NCI-H2196 treated with DMSO at 0.1 percent for 48 hours (cell line): ENCODE measurements around the gene CDC73.
"Not testable (repeated sequence)": the region's sequence is repeated elsewhere in the genome, so short reads cannot be mapped to it uniquely, and the experiment has no call there.

ENCODE experiments used
- DNase-seq: peaks from one replicate; lab custom pipeline; 2025; ENCODE audit not compliant: unreplicated experiment; lab: John Stamatoyannopoulos, UW

Gene CDC73

GRCh38 chr1:193179094-193179493, 57.3 kb downstream of the CDC73 start:
- no peak for DNase-seq

- DNase-seq = no peak
Measured at GRCh38 chr1:193181536-193181935, 59.7 kb downstream of the CDC73 start.

DNA sequence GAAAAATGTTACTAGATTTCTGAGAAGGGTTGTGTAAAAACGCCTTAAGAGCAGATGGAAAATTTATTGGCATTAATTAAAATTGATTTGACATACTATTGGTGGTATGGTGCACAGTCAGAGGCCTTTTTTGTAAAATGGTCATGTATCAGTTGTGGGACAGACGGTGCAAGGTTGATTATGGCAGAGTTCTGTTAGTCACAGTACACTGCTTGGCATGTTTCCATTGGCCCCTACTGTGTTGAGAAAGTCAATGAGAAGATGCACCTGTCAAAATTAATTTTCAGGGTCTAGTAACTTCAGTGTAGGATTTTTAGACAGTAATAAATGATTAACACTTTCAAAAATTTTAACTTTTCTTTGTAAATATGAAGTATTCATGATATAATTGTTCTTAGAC, 60.2 kb downstream of the CDC73 start:
- DNase-seq = no peak

DNA sequence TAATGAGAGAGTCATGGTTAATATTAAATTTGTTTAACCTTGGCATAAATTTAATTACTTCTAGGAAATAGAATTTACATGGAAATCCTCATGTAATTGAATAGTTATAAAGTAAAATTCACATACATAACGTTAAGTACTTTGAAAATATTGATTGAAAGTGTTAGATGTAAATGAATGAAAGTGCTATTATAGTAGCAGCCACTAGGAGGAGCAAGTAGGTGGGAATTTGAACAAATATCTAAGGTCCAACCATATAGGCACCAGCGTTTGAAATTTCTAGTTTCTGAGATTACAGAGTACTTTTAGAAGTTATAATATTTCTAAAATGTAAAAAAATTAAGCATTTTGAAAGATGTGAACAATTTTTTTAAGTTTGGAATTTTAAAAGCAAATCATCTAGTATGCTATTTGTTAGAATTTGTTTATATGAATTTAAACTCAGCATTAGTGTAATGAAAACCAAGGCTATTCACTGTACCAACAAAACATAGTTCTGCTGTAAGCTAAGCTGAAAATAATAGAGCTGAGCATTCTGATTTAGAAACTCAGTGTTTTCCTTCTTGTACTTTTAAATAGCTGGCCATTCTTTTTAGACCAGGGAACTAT, 61.3 kb downstream of the CDC73 start:
- DNase-seq = peak; percentile 32

DNA sequence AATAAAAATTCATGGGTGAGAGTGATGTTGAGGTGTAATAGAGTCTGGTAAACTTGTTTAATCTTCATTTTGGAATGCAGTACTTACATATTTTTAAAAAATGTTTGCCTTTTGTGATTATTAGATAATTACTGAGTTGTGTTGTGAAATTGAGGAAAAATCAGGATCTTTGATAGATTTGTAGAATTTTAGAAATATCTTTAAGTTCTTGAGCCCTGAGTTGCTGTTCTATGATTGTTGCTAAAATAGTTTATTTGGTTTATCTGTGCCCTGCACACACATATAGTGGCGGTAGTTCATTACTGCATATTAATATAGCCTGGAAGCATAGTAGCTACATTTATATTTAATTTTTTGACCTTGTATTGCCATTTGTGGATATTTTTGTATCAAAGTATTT, 62.9 kb downstream of the CDC73 start:
- no peak for DNase-seq

DNA sequence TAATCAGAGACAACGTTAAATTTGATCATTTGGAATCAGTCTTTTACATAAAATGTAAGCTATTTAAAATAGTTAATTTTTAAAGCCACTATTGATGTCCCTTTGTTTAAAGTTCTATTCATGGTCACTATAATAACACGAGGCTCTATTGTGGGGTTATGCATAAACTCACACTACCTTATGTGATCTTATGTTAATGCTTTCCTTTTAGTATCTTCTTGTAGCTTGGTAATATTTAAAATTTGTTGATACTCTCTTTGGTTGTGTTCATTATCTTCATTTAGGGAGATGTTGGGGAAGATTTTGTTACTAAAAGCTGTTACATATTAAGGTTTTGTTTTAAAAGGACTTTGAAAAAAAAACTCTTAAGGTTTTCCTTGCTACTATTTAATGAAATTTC, 63.4 kb downstream of the CDC73 start:
- no peak for DNase-seq

- DNase-seq = peak; percentile 19
Measured at GRCh38 chr1:193185901-193186731, 64.3 kb downstream of the CDC73 start, which contains the start of gene B3GALT2. Gene B3GALT2 (minus strand): TSS chr1:193186613. CDS start chr1:193181562, 5,051 bp downstream.

GRCh38 chr1:193187114-193187513, 65.3 kb downstream of the CDC73 start:
- no peak for DNase-seq

DNA sequence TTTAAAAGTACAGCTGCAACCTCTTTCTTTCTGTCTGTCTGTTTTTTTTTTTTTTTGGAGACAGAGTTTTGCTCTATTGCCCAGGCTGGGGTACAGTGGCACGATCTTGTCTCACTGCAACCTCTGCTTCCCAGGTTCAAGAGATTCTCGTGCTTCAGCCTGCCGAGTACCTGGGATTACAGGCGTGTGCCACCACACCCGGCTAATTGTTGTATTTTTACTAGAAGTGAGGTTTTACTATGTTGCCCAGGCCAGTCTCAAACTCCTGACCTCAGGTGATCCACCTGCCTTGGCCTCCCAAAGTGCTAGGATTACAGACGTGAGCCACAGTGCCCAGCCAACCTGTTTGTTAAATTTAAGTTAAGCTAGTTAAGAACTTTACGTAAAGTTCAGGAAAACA, 67.1 kb downstream of the CDC73 start:
- DNase-seq = not testable (repeated sequence)

- no peak for DNase-seq
Measured at GRCh38 chr1:193189442-193190095, 67.7 kb downstream of the CDC73 start.

- DNase-seq = no peak
Measured at GRCh38 chr1:193190096-193190744, 68.4 kb downstream of the CDC73 start.

GRCh38 chr1:193192586-193192985, 70.8 kb downstream of the CDC73 start:
- DNase-seq = no peak

- no peak for DNase-seq
Measured at GRCh38 chr1:193199940-193200339, 78.1 kb downstream of the CDC73 start.

DNA sequence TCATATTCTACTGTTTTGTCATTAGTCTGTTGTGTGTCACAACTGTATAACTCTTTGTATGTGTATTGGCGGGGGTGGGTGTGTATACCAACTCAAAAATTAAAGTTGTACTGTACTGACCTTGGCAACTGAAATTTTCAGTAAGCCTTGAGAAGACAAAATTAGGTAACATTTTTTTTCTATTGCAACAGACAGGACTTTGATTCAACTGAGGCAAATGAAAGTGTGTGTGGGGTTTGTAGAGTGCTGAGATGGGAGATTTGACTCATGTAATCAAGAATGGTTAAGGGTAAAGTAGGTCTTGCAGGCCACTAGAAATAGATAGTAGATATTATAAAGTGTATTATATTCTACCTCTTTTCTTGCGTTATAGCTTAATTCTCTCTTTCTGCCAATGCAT, 79.2 kb downstream of the CDC73 start:
- DNase-seq = no peak

DNA sequence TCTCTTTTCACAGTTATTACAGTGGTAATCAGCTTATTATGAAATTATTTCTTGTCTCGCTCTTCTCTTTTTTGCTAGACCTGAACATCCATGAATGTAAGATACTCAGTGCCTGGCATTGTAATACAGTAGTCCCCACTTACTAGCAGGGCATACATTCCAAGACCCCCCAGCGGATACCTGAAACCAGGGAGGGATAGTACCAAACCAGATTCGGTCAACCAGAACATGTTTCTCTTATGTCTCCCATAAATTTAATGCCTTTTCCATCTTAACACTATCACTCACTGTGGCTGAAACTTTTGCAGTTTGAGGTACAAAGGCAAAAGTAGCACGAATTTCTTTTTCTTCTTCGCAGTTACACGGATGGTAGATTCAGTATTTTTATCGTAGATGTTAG, 89.2 kb downstream of the CDC73 start:
- DNase-seq = no peak

- no peak for DNase-seq
Measured at GRCh38 chr1:193211539-193211938, 89.7 kb downstream of the CDC73 start.

GRCh38 chr1:193212637-193213036, 90.8 kb downstream of the CDC73 start:
- DNase-seq = no peak

- DNase-seq = no peak
Measured at GRCh38 chr1:193213998-193214397, 92.2 kb downstream of the CDC73 start.

- no peak for DNase-seq
Measured at GRCh38 chr1:193216920-193217319, 95.1 kb downstream of the CDC73 start.

DNA sequence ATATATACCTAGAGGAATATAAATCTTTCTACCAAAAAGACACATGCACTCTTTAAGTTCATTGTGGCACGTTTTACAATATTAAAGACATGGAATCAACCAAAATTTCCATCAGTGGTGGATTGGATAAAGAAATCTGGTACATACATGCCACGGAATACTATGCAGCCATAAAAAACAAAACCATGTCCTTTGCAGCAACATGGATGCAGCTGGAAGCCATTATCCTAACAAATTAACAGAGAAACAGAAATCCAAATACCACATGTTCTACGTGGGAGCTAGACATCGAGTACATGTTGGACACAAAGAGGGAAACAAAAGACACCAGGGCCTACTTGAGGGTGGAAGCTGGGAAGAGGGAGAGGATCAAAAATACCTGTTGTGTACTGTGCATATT, 97.6 kb downstream of the CDC73 start:
- DNase-seq = no peak

GRCh38 chr1:193221651-193222050, 99.8 kb downstream of the CDC73 start:
- DNase-seq = no peak
